ENCODE results near the gene CTBP2. TPM values are rescaled to one million over a fixed set of nuclear protein-coding genes. Genes with fewer than 3 reads are reported as not detected.
A peak's percentile ranks its signal among the peaks of the same experiment; 100 is the strongest.

CTBP2 gene
- total RNA-seq, 1 donor from 2014 or later = 73.0 TPM

- H3K4me1 ChIP-seq = peaks cover 21% of the 10 kb centered on the region
- H3K9me3 ChIP-seq = no peaks in the 10 kb centered on the region
- H3K36me3 ChIP-seq = peaks cover 5% of the 10 kb centered on the region
- no peak for DNase-seq
- no peaks in the 10 kb centered on the region for H3K27me3 ChIP-seq (ENCODE audit: low read depth)
- ATAC-seq = no peak
- no peak overlapping the region for H3K4me3 ChIP-seq
- TF ChIP-seq, protein P1, sequence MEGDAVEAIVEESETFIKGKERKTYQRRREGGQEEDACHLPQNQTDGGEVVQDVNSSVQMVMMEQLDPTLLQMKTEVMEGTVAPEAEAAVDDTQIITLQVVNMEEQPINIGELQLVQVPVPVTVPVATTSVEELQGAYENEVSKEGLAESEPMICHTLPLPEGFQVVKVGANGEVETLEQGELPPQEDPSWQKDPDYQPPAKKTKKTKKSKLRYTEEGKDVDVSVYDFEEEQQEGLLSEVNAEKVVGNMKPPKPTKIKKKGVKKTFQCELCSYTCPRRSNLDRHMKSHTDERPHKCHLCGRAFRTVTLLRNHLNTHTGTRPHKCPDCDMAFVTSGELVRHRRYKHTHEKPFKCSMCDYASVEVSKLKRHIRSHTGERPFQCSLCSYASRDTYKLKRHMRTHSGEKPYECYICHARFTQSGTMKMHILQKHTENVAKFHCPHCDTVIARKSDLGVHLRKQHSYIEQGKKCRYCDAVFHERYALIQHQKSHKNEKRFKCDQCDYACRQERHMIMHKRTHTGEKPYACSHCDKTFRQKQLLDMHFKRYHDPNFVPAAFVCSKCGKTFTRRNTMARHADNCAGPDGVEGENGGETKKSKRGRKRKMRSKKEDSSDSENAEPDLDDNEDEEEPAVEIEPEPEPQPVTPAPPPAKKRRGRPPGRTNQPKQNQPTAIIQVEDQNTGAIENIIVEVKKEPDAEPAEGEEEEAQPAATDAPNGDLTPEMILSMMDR (IDR thresholded peaks at IDR 0.05) = no peak
- no peak overlapping the region for H3K27ac ChIP-seq
- intact Hi-C loops (cut with DNase I) = no loop called here
Measured at GRCh38 chr10:124961248-124961570, 199.2 kb downstream of the CTBP2 start.

- DNase-seq = no peak
- Histone ChIP-seq H3K27me3 (ENCODE audit: low read depth) (no peaks in the 10 kb centered on the region), H3K9me3 (no peaks in the 10 kb centered on the region), H3K27ac (no peak overlapping the region), H3K36me3 (peaks cover 3% of the 10 kb centered on the region), H3K4me1 (peaks cover 31% of the 10 kb centered on the region), H3K4me3 (no peak overlapping the region)
- intact Hi-C loops (cut with DNase I) = no loop called here
- TF ChIP-seq, protein P1 (IDR thresholded peaks at IDR 0.05) = no peak
- ATAC-seq = no peak
Measured at GRCh38 chr10:124959564-124959963, 200.8 kb downstream of the CTBP2 start.

GRCh38 chr10:124957404-124957947 is 202.9 kb downstream of the CTBP2 start:
- TF ChIP-seq, protein P1 (IDR thresholded peaks at IDR 0.05) = no peak
- Histone ChIP-seq H3K27ac (no peak overlapping the region), H3K4me1 (peaks cover 38% of the 10 kb centered on the region), H3K9me3 (no peaks in the 10 kb centered on the region), H3K36me3 (no peaks in the 10 kb centered on the region), H3K4me3 (no peak overlapping the region), H3K27me3 (ENCODE audit: low read depth) (no peaks in the 10 kb centered on the region)
- intact Hi-C loops (cut with DNase I) = no loop called here
- DNase-seq = peak; percentile 57
- ATAC-seq = peak; percentile 56 to 58

- no peak overlapping the region for H3K27ac ChIP-seq
- ATAC-seq (no peak), DNase-seq (no peak)
- intact Hi-C loops (cut with DNase I) = no loop called here
- TF ChIP-seq, protein P1 (IDR thresholded peaks at IDR 0.05) = no peak
- H3K36me3 ChIP-seq = no peaks in the 10 kb centered on the region
- no peaks in the 10 kb centered on the region for H3K27me3 ChIP-seq (ENCODE audit: low read depth)
- no peak overlapping the region for H3K4me3 ChIP-seq
- H3K4me1 ChIP-seq = peaks cover 38% of the 10 kb centered on the region
- no peaks in the 10 kb centered on the region for H3K9me3 ChIP-seq
Measured at GRCh38 chr10:124956764-124957163, 203.6 kb downstream of the CTBP2 start.

GRCh38 chr10:124955868-124956267 is 204.5 kb downstream of the CTBP2 start:
- H3K9me3 ChIP-seq = no peaks in the 10 kb centered on the region
- H3K4me3 ChIP-seq = no peak overlapping the region
- peaks cover 38% of the 10 kb centered on the region for H3K4me1 ChIP-seq
- intact Hi-C loops (cut with DNase I) = no loop called here
- ATAC-seq (no peak), DNase-seq (no peak)
- TF ChIP-seq, protein P1 (IDR thresholded peaks at IDR 0.05) = no peak
- H3K27me3 ChIP-seq (ENCODE audit: low read depth) = no peaks in the 10 kb centered on the region
- H3K27ac ChIP-seq = no peak overlapping the region
- H3K36me3 ChIP-seq = no peaks in the 10 kb centered on the region

DNA sequence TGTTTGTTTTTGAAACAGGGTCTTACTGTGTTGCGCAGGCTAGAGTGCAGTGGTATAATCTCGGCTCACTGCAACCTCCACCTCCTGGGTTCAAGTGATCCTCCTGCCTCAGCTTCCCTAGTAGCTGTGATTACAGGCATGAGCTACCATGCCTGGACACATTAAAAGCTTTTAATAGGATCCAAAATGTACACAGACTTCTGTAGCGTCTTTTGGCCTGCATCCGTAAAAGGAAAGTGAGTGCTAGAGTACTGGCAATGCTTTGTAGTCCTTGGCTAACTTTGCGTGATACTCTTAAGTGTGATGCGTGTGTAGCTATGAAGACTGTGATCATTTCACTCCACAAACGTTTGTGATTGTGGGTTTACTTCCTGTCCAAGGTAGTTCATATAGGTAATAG is 205.1 kb downstream of the CTBP2 start:
- no peaks in the 10 kb centered on the region for H3K27me3 ChIP-seq (ENCODE audit: low read depth)
- intact Hi-C loops (cut with DNase I) = no loop called here
- ATAC-seq (no peak), DNase-seq (no peak)
- H3K27ac ChIP-seq = no peak overlapping the region
- H3K9me3 ChIP-seq = no peaks in the 10 kb centered on the region
- H3K36me3 ChIP-seq = no peaks in the 10 kb centered on the region
- TF ChIP-seq, protein P1 (IDR thresholded peaks at IDR 0.05) = no peak
- H3K4me1 ChIP-seq = peaks cover 38% of the 10 kb centered on the region
- H3K4me3 ChIP-seq = no peak overlapping the region

Measured in lower lobe of right lung (tissue), 2 donors.